Ishikawa (cell line): ENCODE measurements around the gene CFL1.

Experiments used
- CEBPB ChIP-seq: IDR thresholded peaks from 2 replicates; pipeline ENCODE4 v1.6.1; 2012
- EP300 ChIP-seq: IDR thresholded peaks from 2 replicates; pipeline ENCODE4 v1.6.1; 2012; ENCODE audit warnings: borderline replicate concordance
- FOXM1 ChIP-seq: IDR thresholded peaks from 2 replicates; pipeline ENCODE4 v1.6.1; 2012; ENCODE audit warnings: low read depth, borderline replicate concordance
- MAX ChIP-seq: IDR thresholded peaks from 2 replicates; pipeline ENCODE4 v1.6.1; 2012
- NFIC ChIP-seq: IDR thresholded peaks from 2 replicates; pipeline ENCODE4 v1.6.1; 2012

DNA sequence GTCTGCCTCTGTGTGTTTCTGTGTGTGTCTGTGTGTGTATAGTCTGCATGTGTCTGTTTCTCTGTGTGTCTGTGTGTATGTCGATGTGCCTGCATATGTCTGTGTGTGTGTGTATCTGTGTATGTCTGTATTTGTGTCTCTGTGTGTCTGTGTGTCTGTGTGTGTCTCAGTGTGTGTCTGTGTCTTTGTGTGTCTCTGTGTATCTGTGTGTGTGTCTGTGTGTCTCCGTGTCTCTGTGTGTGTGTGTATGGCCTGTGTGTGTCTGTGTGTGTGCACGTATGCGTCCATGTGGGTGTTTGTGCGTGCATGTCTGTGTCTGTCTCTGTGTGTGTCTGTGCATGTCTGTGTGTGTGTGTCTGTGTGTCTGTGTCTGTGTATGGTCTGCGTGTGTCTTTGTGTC, 23.8 kb downstream of the CFL1 start:
- TF ChIP-seq CEBPB (no peak), MAX (no peak), FOXM1 (no peak), NFIC (no peak), EP300 (no peak)
